AG09309 (cell line): ENCODE results near the gene USP43.
"Not testable (repeated sequence)": the region's sequence is repeated elsewhere in the genome, so short reads cannot be mapped to it uniquely, and the experiment has no call there.

ENCODE experiments used
- DNase-seq: peaks from one replicate; pipeline ENCODE4 v3.0.0-alpha.2; 2010; ENCODE audit warnings: low read depth
- H3K4me3 ChIP-seq: 2 replicates; pipeline ENCODE4 v1.5.1; 2011; ENCODE audit warnings: mild to moderate bottlenecking, low read depth, low read length, moderate library complexity; ENCODE audit not compliant: control insufficient read depth
- TF ChIP-seq, protein P1 (sequence below): IDR thresholded peaks from 2 replicates; pipeline ENCODE4 v1.5.1; 2011; ENCODE audit warnings: mild to moderate bottlenecking, low read depth, low read length, inconsistent platforms; ENCODE audit not compliant: insufficient read depth, control insufficient read depth; ENCODE audit errors: missing control alignments

The USP43 gene

GRCh38 chr17:9661027-9661426 is 15.7 kb downstream of the USP43 start:
- no peak for DNase-seq
- H3K4me3 ChIP-seq, result no peak overlapping the region
- TF ChIP-seq, protein P1, sequence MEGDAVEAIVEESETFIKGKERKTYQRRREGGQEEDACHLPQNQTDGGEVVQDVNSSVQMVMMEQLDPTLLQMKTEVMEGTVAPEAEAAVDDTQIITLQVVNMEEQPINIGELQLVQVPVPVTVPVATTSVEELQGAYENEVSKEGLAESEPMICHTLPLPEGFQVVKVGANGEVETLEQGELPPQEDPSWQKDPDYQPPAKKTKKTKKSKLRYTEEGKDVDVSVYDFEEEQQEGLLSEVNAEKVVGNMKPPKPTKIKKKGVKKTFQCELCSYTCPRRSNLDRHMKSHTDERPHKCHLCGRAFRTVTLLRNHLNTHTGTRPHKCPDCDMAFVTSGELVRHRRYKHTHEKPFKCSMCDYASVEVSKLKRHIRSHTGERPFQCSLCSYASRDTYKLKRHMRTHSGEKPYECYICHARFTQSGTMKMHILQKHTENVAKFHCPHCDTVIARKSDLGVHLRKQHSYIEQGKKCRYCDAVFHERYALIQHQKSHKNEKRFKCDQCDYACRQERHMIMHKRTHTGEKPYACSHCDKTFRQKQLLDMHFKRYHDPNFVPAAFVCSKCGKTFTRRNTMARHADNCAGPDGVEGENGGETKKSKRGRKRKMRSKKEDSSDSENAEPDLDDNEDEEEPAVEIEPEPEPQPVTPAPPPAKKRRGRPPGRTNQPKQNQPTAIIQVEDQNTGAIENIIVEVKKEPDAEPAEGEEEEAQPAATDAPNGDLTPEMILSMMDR, result no peak

- H3K4me3 ChIP-seq, DNase-seq: not testable (repeated sequence)
Observed at GRCh38 chr17:9663511-9663910, 18.2 kb downstream of the USP43 start.

- TF ChIP-seq, protein P1, result no peak
- DNase-seq, result no peak
- H3K4me3 ChIP-seq, result no peak overlapping the region
Observed at GRCh38 chr17:9666461-9667050, 21.2 kb downstream of the USP43 start.

DNA sequence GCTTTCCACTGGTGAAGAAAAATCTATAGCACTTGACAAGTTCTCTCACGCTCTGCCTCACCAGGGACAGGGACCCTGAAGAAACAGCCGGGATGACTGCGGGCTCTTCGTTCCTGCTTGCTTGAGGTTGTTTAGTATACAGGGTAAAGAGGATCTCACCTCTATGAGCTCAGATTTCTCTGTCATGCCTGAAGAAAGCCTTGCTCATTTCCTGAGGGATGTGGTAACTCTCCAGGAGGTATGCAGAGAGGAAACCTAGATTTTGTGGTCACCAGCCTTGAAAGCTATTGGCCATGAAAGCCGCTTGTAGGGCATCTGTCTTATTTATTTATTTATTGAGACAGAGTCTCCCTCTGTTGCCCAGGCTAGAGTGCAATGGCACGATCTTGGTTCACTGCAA is 23.2 kb downstream of the USP43 start:
- no peak for DNase-seq
- H3K4me3 ChIP-seq, result no peak overlapping the region
- TF ChIP-seq, protein P1, result no peak

DNA sequence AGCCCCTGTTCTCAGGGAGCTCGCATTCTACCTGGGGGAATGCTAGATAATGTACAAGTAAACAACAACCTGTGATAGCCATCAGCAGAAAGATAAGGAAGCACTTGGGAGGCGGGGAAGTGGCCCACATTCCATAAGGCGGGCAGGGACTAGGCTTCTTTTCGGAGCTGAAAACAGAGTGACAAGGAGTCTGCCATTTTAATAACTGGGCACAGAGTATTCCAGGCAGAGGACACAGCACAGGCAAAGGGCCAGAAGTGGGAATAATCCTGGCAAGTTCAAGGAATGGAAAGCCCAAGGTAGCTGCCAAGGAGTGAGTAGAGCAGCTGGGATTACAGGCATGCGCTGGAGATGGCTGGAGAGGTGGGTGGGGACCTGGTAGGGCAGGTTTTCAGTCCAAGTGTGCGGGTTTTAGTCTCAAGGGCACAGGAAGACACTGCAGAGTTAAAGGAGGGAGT is 24.3 kb downstream of the USP43 start:
- no peak overlapping the region for H3K4me3 ChIP-seq
- DNase-seq, result no peak
- TF ChIP-seq, protein P1, result no peak

DNA sequence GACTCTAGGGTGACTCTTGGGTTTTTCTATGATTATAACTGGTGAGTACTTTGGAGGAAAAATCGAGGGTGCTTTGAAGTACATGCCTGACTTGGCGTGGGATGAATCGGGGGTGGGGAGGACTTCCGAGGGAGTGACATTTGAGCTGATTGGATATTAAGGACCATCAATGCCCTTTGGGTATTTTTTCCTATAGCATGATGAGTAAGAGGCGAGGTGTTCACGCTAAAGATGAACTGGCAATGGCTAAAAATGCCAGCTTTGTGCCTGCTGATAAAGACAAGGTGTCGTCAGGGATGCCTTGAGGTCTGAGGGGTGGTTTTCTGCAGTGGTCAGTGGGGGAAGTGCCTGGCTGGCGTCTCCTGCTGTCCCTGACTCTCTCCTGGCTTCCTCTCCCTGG is 25.3 kb downstream of the USP43 start:
- TF ChIP-seq, protein P1, result no peak
- DNase-seq, result no peak
- H3K4me3 ChIP-seq, result no peak overlapping the region

GRCh38 chr17:9671559-9671958 is 26.2 kb downstream of the USP43 start:
- TF ChIP-seq, protein P1, result no peak
- no peak overlapping the region for H3K4me3 ChIP-seq
- no peak for DNase-seq
